BE2C (cell line): ENCODE results near the gene SGF29.
"Not testable (repeated sequence)": the region's sequence is repeated elsewhere in the genome, so short reads cannot be mapped to it uniquely, and the experiment has no call there.

Experiments used
- DNase-seq: peaks from one replicate; pipeline ENCODE4 v3.0.0-alpha.2; 2020
- H3K27me3 ChIP-seq: fragments of 250-450 bp; sonication (Bioruptor Pico); 2 replicates; pipeline ENCODE4 v1.5.1; 2020; ENCODE audit warnings: mild to moderate bottlenecking
- H3K36me3 ChIP-seq: fragments of 250-450 bp; sonication (Bioruptor Pico); 2 replicates; pipeline ENCODE4 v1.5.1; 2020; ENCODE audit warnings: mild to moderate bottlenecking
- H3K4me1 ChIP-seq: fragments of 250-450 bp; sonication (Bioruptor Pico); 2 replicates; pipeline ENCODE4 v1.5.1; 2020
- H3K4me3 ChIP-seq: 2 replicates; pipeline ENCODE4 v1.5.1; 2011; ENCODE audit warnings: low read depth, low read length
- H3K9me3 ChIP-seq: fragments of 250-450 bp; sonication (Bioruptor Pico); 2 replicates; pipeline ENCODE4 v1.5.1; 2020
- TF ChIP-seq, protein P1 (sequence below): IDR thresholded peaks from 2 replicates; pipeline ENCODE4 v1.5.1; 2012; ENCODE audit warnings: mild to moderate bottlenecking, low read depth, low read length

Gene SGF29

DNA sequence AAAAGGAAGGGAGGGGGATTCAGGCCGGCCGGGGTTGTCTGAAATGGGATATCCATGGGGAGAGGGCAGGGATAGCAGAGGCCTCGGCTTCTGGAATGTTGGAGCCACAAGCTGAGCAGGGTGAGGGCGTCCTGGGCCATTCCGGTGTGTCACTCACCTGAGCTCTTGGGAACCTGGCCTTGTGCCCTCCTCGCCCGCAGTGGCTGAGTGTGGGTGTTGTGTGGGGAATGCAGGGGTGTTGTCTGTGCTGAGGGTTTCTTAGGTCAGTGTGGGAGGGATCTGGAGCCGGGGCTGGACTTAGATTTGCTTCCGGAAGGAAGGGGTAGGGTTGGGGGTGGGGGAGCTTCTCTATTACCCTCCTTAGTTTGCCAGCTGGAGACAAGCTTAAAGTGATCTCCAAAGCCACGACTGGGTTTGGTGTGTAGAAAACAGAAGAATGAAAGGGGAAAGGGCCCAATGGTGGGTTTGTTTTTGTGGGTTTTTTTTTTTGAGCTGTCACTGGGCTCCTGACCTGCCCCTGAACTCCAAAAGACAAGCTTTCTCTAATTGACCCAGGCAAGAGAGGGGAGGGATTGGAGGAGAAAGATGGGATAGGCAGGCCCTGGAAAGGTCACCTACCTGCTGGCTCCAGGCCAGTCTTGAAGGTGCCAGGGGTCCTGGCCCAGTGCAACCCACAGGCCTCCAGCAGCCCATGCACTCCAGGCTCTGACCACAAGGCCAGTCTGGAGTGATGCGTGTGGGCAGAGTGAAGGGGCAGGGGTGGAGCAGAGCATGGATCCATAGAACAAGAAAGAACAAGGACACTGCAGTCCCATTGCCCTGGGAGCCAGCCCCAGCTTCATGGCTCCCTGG is 43.3 kb downstream of the SGF29 start, which contains the start of gene SULT1A2:
SULT1A2 (minus strand) TSS at position 211 of the 852 bp plus-strand sequence. CDS start 1,120 bp downstream, outside the sequence.
- H3K27me3 ChIP-seq = no peaks in the 10 kb centered on the region

DNA sequence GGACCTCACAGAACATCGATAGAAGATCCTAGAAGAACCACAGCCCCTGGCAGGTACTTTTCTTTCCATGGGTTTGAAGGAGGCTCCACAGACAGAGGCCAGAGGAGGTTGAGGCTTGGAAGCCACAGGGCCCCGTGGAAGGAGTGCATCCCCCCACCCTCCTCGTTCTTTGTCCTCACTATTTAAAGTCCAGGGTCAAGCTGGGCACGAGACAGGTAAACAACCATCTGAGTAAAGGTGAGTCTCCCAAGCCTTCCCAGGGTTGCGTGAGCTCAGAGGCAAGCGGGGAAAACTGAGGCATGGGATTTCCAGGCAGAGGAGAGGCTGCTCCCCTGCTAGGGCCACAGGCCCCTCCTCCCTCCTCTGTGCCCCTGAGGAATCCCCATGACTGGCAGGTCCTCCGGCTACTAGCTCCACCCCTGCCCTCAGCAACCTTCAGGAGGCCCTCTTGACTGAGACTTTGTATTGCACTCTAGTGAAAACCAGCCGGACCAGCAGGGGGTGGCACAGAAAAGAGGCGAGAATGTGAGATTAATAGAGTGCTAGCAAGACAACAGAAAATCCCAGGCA is 44.1 kb downstream of the SGF29 start:
- no peaks in the 10 kb centered on the region for H3K9me3 ChIP-seq
- no peaks in the 10 kb centered on the region for H3K27me3 ChIP-seq
- no peak for DNase-seq
- H3K4me3 ChIP-seq = no peak overlapping the region
- no peaks in the 10 kb centered on the region for H3K4me1 ChIP-seq
- TF ChIP-seq, protein P1, sequence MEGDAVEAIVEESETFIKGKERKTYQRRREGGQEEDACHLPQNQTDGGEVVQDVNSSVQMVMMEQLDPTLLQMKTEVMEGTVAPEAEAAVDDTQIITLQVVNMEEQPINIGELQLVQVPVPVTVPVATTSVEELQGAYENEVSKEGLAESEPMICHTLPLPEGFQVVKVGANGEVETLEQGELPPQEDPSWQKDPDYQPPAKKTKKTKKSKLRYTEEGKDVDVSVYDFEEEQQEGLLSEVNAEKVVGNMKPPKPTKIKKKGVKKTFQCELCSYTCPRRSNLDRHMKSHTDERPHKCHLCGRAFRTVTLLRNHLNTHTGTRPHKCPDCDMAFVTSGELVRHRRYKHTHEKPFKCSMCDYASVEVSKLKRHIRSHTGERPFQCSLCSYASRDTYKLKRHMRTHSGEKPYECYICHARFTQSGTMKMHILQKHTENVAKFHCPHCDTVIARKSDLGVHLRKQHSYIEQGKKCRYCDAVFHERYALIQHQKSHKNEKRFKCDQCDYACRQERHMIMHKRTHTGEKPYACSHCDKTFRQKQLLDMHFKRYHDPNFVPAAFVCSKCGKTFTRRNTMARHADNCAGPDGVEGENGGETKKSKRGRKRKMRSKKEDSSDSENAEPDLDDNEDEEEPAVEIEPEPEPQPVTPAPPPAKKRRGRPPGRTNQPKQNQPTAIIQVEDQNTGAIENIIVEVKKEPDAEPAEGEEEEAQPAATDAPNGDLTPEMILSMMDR = no peak
- H3K36me3 ChIP-seq = no peaks in the 10 kb centered on the region

More for the DNA sequence above, 43.3 kb downstream of the SGF29 start, which contains the start of gene SULT1A2:
- H3K4me3 ChIP-seq = no peak within 1 kb of the TSS
- TF ChIP-seq, protein P1 = no peak
- H3K36me3 ChIP-seq = no peaks in the 10 kb centered on the region
- H3K4me1 ChIP-seq = no peaks in the 10 kb centered on the region
- no peak for DNase-seq
- no peaks in the 10 kb centered on the region for H3K9me3 ChIP-seq

DNA sequence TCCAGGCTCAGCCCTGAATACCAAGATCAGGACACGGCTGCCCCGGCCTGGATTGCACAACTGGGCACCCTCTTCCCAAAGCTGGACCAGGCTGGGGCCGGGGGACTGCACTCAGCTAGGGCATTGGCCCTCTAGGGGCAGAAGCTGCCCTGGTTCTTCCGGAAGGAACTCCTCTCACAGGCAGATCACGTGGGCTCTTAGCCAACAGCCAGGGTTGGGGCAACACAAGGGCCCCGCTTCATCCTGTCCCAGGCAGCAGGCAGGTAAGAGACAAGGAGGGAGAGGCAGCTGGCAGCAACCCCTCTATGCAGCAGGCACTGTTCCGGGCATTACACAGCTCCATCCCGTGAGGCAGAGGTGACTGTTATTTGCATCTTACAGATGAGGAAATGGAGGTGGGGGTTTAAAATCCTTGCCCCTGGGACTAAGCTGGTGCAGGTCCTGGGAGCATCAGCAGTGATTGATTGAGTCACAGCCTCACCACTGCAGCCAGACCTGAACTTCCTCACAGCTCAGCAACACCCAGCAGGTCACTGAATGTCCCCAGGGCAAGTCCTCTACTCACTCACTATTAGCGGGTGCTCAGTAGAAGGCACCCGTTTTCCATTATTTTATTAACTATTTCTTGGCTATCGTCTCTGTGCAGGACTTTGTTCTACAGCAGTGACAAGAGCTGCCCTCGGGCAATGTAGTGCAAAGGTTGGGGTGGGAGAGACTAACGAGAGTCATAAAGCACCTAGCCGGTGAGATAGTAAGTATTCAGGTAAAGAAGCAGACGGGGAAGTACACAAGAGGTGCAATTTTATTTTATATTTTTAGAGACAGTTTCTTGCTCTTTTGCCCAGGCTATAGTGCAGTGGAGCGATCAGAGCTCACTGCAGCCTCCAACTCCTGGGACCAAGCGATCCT is 45.9 kb downstream of the SGF29 start:
- not testable (repeated sequence) for DNase-seq, H3K27me3 ChIP-seq, H3K4me1 ChIP-seq, H3K9me3 ChIP-seq, H3K4me3 ChIP-seq, H3K36me3 ChIP-seq

DNA sequence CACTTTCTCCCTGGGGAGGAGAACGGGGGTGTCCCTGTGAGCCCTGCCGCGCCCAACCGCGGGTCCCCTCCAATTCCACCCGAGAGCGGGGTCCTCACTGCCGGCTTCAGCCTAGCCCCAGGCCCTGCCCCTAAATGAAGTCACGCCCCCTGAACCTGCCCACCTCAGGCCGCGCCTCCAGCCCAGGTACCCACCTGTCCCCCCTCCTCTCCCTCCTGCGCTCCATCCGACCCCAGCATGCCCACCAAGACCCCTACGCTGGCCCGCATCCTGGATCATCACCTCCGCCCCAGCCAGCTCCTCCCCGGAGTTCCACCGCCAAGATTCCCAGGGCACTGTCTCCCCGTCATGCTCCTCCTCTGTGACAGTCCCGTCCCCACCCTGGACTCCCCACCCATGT is 47.2 kb downstream of the SGF29 start:
- H3K4me1 ChIP-seq, H3K4me3 ChIP-seq, H3K9me3 ChIP-seq, H3K27me3 ChIP-seq, DNase-seq, H3K36me3 ChIP-seq: not testable (repeated sequence)

DNA sequence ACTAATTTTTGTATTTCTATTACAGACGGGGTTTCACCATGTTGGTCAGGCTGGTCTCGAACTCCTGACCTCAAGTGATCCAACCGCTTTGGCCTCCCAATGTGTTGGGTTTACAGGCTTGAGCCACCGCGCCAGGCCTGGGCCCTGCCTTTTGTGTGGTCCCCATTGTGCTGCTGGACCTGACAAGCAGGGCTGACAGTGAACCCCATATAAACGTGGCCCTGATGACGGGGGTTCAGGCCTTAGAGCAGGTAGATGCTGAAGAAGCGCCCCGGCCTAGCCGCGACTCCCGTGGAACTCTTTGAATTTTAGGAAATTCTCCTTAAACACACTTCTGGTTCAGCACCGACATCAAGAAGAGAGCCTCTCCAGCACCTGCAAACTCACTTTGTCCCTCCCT is 47.9 kb downstream of the SGF29 start:
- not testable (repeated sequence) for H3K27me3 ChIP-seq, DNase-seq, H3K4me1 ChIP-seq, H3K36me3 ChIP-seq, H3K9me3 ChIP-seq, H3K4me3 ChIP-seq

DNA sequence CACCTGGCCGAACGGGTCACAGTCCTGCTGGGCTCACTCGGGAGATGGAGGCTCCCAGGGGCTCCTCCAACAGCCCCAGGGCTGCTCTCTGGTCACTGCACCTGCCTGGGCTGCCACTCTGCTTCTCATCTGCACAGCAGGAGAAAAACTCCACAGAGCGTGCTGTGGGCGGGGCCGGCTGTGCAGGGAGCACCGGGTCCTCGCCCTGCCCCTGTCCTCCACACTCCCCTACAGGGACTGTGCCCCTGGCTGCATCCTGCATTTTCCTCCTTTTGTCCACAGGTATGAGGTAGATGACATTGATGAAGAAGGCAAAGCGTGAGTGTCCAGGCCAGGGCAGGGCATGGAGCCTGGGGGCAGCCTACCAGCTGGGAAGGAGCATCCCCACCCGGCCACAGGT is 48.3 kb downstream of the SGF29 start:
- DNase-seq, H3K4me1 ChIP-seq, H3K4me3 ChIP-seq, H3K27me3 ChIP-seq, H3K36me3 ChIP-seq, H3K9me3 ChIP-seq: not testable (repeated sequence)

DNA sequence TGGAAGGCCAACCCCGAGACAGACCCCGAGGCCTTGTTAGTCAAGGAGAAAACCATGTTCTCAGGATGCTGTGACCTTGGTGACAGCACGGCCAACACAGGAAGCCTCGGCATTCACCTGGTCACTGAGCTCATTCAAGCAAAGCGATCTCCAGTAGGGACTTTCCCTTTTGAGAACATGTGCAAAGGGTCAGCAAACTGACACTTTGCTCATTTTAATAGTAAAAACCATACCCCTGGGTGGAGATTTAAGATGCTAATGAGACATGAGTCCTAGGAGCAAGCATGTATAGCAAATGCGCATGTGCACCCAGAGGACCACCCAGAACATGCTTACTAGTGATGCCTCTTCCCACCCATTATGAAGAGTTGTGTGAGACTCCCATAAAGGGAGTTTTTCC is 48.8 kb downstream of the SGF29 start:
- Histone ChIP-seq H3K9me3 (no peaks in the 10 kb centered on the region), H3K27me3 (no peaks in the 10 kb centered on the region), H3K4me3 (no peak overlapping the region), H3K4me1 (no peaks in the 10 kb centered on the region), H3K36me3 (no peaks in the 10 kb centered on the region)
- TF ChIP-seq, protein P1 = no peak
- no peak for DNase-seq
